VCaP (cell line): ENCODE data around the gene CREB3.

Experiments
- H3K27ac ChIP-seq: fragments of 450-650 bp; 2 replicates; pipeline ENCODE4 v1.5.1; 2017
- CTCF ChIP-seq: fragments of 450-650 bp; conservative IDR thresholded peaks from 2 replicates; pipeline ENCODE4 v1.5.1; 2017; ENCODE audit warnings: mild to moderate bottlenecking, moderate library complexity

Gene CREB3

GRCh38 chr9:35743452-35743851 lies 11.0 kb downstream of the CREB3 start:
- TF ChIP-seq CTCF, result no peak
- no peak overlapping the region for H3K27ac ChIP-seq

- no peak overlapping the region for H3K27ac ChIP-seq
- TF ChIP-seq CTCF, result no peak
Observed at GRCh38 chr9:35743880-35744518, 11.5 kb downstream of the CREB3 start.

- peak overlapping the region; percentile 96; the same call in 1 of the 2 replicates for H3K27ac ChIP-seq
- no peak for TF ChIP-seq CTCF
Observed at GRCh38 chr9:35745569-35745968, 13.1 kb downstream of the CREB3 start.

- peak overlapping the region; percentile 96; the same call in 1 of the 2 replicates for H3K27ac ChIP-seq
- TF ChIP-seq CTCF, result no peak
Observed at GRCh38 chr9:35746583-35746982, 14.1 kb downstream of the CREB3 start.

- no peak for TF ChIP-seq CTCF
- peak overlapping the region; percentile 96 for H3K27ac ChIP-seq
Observed at GRCh38 chr9:35748242-35748857, 15.9 kb downstream of the CREB3 start.

GRCh38 chr9:35748858-35749514 lies 16.5 kb downstream of the CREB3 start, which contains the start of the genes GBA2 and RGP1:
GBA2 (minus strand) TSS chr9:35749228; CDS start chr9:35748704, 524 bp downstream.
RGP1 (plus strand) TSS chr9:35749287; CDS start chr9:35749756, 469 bp downstream.
- peak within 1 kb of the TSS; percentile 96 for H3K27ac ChIP-seq
- TF ChIP-seq CTCF, result no peak

GRCh38 chr9:35749515-35750255 lies 17.2 kb downstream of the CREB3 start:
- peak overlapping the region; percentile 96 for H3K27ac ChIP-seq
- no peak for TF ChIP-seq CTCF
